CD4-positive, alpha-beta T cell treated with Interferon gamma for 1 hour (primary cell): ENCODE results near the gene CWF19L2.
"Not testable (repeated sequence)": the region's sequence is repeated elsewhere in the genome, so short reads cannot be mapped to it uniquely, and the experiment has no call there.

ENCODE experiments used
- DNase-seq: peaks from one replicate; pipeline ENCODE4 v3.0.0-alpha.2; 2020

The CWF19L2 gene

GRCh38 chr11:107457558-107458271 is at the start of gene CWF19L2:
Gene CWF19L2 (minus strand): TSS chr11:107457825. CDS start chr11:107457816, 9 bp downstream.
- peak; percentile 91 for DNase-seq

DNA sequence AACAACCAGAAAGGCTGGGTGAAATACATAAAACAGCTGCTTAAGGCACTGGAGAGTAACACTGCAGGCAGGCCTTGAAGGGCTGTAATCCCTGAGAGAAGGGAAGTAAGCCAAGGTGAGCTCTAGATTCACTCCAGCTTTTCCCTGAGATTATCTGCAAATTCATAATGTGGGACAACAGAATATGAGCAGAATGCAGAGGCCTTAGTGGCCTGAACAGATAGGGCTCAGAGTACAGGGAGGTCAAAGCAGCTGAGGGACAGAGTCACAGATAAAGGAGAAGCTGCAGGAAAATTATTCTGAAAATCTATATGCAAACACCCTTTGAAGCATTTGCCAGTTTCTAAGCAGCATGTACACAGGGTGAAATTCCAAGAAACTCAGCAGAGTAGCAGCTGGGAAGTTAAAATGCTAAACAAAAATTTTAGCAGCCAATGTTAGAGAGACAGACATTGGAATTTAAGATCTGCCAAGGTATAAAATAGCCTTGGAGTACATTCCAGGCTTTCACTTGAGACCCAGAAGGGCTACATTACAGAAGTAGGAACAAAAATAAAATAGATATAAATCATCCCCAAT is 48.1 kb upstream of the CWF19L2 start:
- no peak for DNase-seq

- no peak for DNase-seq
Measured at GRCh38 chr11:107504981-107505380, 47.4 kb upstream of the CWF19L2 start.

- DNase-seq: no peak
Measured at GRCh38 chr11:107501713-107502112, 44.1 kb upstream of the CWF19L2 start.

DNA sequence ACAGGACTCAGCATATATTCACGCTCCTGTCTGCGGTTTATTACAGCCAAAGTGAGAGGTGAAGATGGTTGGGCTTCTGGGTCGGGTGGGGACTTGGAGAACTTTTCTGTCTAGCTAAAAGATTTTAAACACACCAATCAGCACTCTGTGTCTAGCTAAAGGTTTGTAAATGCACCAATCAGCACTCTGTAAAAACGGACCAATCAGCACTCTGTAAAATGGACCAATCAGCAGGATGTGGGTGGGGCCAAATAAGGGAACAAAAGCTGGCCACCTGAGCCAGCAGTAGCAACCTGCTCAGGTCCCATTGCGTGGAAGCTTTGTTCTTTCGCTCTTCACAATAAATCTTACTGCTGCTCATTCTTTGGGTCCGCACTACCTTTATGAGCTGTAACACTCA is 39.7 kb upstream of the CWF19L2 start:
- DNase-seq: not testable (repeated sequence)

GRCh38 chr11:107496011-107496410 is 38.4 kb upstream of the CWF19L2 start:
- no peak for DNase-seq

GRCh38 chr11:107494055-107494454 is 36.4 kb upstream of the CWF19L2 start:
- DNase-seq: no peak

DNA sequence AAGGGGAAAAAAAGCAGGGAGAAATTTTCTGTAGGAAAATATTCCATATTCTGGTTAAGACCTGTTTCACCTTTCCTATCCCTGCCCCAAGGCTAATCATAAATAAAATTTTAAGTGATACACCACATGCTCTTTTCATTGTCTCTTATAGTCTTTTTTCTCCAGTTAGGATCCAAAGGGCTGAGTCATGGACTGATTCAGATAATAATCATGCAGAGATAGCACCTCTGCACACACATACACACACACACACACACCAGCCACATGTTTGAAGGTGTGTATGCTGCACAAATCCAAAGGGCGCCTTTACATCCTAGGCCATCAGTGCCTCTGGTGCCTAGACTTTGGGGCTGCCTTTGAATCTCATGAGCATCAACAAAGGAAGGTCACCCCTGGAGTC is 35.5 kb upstream of the CWF19L2 start:
- no peak for DNase-seq

DNA sequence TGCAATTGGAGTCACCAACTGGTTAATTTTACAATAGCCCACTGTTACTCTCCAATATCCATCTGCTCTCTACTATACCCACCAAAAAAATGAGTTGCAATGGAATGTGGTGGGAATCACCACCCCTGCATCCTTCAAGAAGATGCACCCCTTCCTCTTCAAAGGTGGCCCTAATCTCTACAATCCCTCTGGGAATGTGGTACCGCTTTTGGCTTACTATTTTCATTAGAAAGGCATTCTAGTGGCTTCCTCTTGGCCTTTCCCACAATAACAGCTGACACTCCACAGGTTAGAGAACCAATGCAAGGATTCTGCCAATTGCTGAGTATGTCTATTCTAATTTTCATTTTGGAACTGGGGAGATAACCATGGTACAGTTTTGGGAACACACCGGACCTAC is 33.2 kb upstream of the CWF19L2 start:
- DNase-seq: no peak

- no peak for DNase-seq
Measured at GRCh38 chr11:107482234-107482633, 24.6 kb upstream of the CWF19L2 start.

DNA sequence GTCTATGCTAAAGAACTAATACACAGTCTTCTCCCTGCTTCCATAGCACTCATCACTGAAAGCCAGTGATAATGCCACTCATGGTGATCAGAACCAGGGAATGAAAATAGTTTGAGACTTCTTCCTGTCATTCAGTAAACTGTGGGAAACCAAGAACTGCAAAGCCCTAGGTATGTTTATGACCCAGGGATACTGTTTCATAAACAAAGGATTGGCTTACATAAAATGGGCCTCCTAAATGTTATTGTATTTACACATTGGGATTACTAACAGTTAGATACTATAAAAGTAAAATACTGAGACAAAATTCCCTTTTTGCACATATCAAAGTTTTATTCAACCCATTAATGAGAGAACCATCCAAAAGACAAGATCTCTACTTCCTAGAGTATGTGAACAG is 21.3 kb upstream of the CWF19L2 start:
- DNase-seq: no peak

GRCh38 chr11:107477820-107478219 is 20.2 kb upstream of the CWF19L2 start:
- no peak for DNase-seq

DNA sequence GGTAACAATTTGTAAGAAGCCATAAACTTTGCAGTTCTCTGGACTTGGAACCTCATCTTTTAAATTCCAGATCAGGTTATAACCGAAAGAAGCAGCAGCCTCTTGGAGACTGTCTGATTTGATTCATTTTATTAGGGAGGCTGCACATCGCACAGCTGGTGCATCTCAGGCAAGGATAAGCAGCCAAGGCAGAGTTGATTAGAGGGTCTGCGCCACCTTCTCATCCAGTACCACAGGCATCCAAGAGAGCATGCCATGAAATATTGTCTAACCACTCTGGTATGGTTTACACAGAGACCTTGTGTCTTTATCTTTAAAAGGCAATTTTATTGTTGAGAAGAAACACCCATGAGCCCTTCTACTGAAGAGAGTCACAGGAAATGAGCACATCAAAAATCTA is 16.2 kb upstream of the CWF19L2 start:
- DNase-seq: no peak

- DNase-seq: no peak
Measured at GRCh38 chr11:107472966-107473365, 15.3 kb upstream of the CWF19L2 start.

GRCh38 chr11:107468596-107468995 is 11.0 kb upstream of the CWF19L2 start:
- no peak for DNase-seq

- no peak for DNase-seq
Measured at GRCh38 chr11:107467696-107468095, 10.1 kb upstream of the CWF19L2 start.

GRCh38 chr11:107466275-107466866 is 8.7 kb upstream of the CWF19L2 start:
- DNase-seq: not testable (repeated sequence)

GRCh38 chr11:107457205-107457557 is 444 bp downstream of the CWF19L2 start:
- no peak for DNase-seq

DNA sequence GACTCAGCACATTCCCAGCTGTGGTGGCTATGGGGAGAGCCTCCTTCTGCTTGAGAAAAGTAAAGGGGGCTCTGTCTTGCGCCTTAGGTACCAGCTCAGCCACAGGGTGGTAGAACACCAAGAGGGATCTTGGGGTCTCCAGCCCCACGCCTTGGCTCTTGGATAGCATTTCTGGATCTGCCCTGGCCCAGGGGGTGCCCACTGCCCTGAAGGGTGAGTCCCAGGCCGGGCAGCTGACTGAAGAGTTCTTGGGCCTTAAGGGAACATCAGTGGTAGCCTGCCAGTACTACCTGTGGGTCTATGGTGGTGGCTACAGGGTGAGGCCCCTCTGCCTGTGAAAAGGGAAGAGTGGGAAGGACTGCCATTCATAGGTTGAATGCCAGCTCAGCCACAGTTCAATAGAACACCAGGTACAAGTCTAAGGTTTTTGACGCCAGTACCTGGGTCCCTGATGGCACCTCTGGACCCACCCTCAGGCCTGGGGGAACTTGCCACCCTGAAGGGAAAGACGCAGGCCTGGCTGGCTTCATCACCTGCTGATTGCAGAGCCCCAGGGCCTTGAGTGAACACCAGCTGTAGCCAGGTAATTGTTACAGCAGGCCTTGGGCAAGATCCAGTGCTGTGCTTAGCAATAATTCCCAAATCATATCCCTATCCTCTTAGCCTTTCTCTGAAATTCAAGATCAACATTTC is 3.9 kb downstream of the CWF19L2 start:
- no peak for DNase-seq

- no peak for DNase-seq
Measured at GRCh38 chr11:107446822-107447431, 10.7 kb downstream of the CWF19L2 start.

- DNase-seq: no peak
Measured at GRCh38 chr11:107442715-107443215, 14.9 kb downstream of the CWF19L2 start.

DNA sequence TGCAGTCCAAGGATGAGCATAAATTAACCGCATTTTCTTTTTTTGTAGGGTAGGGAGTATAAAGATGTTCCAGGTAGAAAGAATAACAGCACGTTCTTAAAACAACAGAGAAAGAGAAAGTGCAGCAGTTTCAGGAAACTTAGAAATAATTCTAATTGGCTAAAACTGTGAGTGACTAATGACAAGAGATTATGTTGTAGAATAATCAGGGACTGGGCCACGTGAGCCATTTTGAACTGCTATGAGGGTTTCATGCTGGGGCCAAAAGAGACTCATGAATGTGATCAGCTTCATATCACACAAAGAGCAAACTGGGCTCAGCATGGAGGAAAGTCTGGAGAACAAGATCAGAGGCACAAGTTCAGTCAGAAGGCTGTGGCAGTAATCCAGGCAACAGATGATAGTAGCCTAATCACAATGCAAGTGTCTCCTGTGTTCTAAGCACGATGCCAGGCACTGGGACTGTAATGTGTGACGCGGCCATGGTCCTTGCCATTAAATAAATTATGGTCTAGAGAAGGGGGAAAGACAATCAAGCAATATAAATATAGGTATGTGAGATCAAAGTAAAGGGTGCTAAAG is 17.9 kb downstream of the CWF19L2 start:
- DNase-seq: no peak

DNA sequence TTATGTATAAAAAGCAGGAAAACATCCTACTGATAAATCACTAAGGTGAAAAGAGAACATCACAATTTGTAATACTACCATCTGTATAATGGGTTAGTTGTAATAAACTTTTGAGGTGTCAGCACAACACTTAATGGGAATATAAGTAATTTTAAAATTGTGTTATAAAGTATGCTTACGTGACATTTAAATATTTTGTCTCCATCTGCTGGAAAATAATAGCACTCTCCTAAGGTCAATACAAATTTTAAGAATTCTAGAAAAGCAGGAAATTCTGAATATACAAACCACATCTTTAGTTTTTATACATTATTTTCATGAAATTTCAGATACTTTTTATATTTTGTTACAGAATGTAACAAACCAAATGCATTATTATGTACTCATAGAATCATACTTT is 19.5 kb downstream of the CWF19L2 start:
- DNase-seq: no peak
